CD4-positive, alpha-beta T cell treated with Interleukin-15 for 4 hours (primary cell): ENCODE results near the gene NAA16.
"Not testable (repeated sequence)": the region's sequence is repeated elsewhere in the genome, so short reads cannot be mapped to it uniquely, and the experiment has no call there.

ENCODE experiments used
- DNase-seq: peaks from one replicate; pipeline ENCODE4 v3.0.0-alpha.2; 2020; ENCODE audit warnings: low spot score

NAA16 gene

DNA sequence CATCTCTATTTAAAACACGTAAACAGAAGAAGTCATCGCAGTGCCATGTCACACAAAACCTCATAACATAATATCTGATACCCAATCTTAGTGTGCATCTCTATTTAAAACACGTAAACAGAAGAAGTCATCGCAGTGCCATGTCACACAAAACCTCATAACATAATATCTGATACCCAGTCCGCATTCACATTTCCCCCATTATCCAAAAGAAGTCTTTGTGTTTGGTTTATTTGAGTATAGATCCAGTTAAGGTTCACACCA lies 45.2 kb downstream of the NAA16 start:
- DNase-seq: not testable (repeated sequence)

DNA sequence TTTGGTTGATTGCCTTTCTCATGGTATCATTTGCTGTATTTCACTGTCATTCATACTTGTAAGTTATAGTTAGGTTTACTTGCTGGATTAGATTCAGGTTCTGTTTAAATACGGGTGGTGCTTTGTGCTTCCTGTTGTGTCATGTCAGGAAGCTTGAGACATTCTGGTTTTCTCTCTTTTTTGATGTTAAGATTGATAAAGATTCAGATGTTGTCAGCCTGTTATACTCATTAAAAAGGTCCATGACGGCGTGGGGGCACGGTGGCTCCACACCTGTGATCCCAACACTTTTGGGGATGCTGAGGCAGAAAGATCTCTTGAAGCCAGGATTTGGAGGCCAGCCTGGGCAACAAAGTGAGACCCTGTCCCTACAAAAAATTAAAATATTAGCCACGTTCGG lies 45.7 kb downstream of the NAA16 start:
- DNase-seq: peak; percentile 74

DNA sequence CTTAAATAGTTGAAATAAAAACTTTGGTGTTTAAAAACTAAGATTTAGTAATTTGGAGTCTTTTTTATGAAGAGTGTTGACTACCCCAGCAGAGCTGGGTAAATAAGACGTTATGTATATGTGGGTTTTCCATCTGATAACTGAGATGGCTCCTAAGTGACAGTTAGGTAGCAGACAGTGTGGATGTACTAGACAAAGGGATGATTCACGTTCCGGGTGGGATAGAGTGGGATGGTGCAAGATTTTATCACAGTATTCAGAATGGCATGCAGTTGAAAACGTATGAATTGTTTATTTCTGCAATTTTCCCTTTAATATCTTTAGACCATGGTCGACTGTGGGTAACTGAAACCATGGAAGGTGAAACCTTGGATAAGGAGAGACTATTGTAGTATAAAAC lies 50.4 kb downstream of the NAA16 start:
- DNase-seq: no peak

DNA sequence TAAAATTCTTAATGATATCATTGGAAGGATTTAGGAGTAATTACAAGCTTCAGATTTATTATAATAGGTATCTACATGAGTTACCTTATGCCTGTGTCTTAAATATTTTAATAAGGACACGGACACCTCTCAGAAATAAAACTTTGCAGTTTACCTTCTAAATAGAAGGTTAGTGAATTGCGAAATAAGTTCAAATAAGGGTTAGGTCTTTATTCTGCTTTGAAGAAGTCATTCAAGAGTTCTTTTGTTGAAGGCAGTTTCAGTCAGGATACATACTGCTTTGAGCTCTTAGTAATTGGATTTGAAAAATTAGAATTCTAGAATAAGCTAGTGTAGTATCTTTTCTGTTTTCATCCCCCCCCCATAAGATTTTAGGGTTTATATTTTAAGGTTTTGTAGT lies 53.0 kb downstream of the NAA16 start:
- DNase-seq: no peak

DNA sequence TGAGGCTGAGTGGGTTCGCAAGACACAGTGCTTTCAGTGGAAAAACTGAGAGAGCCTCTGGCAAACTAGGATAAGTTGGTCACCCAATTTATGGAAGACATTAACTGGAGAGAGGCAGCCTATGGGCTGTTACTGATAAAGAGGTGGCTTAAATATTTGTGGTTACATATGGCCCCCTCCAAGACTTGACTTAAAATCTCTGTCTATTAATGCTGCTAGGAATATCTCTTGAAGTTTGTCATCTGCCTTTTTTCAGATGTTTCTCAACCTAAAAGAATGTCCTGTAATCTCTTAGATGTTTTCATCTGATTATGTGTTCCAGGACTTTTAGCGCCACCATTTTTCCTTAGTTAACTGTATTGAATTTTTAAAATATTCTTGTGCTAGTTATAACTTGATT lies 54.6 kb downstream of the NAA16 start:
- no peak for DNase-seq

DNA sequence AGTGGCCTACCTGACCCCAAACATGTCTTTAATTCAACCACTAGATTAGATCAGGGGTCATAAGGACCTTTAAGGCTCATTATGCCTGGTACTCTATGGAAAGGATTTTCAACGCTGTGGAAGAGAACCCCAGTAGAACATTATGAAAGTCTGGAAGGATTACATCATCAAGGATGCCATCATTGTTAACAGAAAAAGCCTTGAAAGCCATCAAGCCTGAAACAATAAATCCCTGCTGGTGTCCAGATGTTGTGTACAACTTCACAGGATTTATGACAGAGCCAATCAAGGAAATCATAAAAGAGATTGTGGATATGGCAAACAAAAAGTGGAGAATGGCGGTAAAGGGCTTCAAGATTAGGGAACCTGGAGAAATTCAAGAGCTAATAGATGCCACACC lies 59.7 kb downstream of the NAA16 start:
- DNase-seq: no peak

DNA sequence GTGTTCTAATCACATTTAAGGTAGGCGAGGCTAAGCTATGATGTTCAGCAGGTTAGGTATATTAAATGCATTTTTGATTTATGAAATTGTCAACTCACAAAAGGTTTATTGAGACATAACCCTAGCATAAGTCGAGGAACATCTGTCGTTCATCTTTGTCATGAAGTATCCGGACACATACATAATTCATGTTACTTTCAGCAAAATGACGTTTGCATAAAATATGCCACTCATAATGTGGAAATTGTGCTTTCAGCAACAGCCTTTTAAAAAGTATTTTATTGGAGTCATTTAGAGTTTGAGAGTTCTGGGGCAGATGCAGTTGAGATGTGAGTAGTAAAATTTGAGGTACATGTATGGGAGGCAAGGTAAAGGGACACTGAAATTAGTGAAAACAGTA lies 66.4 kb downstream of the NAA16 start:
- DNase-seq: no peak

DNA sequence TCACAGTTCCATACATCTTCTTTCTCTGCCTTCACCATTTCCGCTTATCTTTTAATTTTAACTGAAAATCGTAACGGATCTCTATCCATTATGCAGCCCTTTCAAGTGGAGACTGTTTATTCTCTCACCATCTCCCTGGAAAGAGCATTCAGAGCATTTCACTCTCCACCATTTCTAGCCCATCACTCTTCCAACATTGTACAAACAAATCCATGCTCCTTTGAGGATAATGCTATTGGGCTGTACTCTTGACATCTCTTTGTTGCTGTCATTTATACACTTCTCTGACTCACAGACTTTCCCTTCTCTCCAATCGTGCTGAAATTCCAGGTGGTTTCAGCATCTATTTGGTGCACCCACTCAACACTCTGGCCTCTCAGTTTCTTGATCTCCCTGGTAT lies 71.4 kb downstream of the NAA16 start:
- DNase-seq: no peak

DNA sequence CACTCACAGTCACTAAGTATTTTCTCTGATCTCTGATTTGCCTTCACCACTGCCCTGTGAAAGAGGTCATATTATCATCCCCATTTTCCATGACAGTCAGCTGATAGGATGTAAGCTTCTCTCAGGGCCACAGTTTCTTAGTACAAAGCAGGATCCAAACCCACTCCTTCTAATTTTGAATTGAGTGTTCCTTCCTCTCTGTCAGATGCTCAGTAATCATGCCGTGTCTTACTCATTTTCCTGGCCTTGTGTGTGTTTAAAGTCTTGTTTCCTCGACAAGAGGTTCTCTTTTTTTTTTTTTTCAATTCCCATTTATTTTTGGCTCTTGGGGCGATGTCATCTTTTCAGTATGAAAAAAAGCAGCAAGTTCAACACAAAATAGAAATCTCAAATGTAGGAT lies 72.3 kb downstream of the NAA16 start:
- DNase-seq: no peak

DNA sequence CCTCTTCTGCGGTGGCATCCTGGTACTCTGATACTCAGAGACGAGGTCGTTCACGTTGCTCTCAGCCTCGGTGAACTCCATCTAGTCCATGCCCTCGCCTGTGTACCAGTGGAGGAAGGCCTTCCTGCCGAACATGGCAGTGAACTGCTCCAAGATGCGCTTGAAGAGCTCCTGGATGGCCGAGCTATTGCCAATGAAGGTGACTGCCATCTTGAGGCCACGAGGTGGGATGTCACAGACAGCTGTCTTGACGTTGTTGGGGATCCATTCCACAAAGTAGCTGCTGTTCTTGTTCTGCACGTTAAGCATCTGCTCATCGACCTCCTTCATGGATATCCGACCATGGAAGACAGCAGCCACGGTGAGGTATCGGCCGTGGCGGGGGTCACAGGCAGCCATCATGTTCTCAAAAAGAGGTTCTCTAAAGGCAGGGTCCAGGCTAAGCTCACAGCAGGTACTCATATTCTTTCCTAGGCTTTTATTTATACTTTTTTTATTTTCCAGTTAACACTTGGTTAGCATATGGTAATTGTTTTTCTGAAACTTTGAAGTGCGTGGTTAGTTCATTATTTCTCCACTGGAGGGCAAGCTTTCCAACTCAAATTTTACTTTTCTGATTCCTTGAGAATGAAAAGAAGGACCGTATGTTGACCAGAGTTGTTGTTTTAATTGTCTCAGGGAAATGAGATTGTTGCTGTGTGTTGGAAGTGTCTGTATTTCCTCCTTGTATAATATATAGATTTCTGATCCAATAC lies 73.9 kb downstream of the NAA16 start:
- DNase-seq: peak; percentile 10

DNA sequence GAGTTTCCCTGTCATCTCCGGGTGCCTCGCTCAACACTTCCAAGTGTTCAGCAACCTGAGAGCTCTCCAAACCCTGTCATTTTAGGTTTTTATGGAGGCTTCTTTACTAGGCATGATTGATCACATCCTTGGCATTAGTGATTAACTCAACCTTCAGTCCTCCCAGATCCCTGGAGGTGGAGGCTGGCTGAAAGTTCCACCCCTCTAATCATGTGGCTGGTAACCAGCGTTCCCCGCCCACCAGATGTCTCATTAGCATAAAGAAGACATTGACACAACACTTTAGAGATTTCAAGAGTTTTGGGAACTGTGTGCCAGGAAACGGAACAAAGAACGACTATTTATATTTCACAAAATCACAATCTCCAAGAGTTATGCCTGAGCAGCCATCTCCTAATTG lies 75.1 kb downstream of the NAA16 start:
- DNase-seq: no peak

DNA sequence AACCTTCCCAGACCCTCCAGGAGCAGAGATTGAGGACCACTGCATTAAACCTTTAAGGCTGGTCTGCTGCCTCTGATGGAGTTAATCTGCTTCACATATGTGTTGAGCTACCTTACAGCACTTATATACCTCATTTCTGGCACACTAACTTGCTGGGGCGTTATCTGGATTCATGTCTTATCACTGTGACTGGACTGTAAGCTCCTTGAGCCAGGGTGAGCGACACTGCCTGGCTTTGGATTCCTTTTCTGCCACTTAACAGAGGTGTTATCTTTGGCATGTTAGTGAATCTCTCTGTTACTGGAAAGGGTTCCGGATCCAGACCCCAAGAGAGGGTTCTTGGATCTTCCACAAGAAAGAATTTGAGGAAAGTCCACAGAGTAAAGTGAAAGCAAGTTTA lies 76.5 kb downstream of the NAA16 start:
- DNase-seq: no peak

DNA sequence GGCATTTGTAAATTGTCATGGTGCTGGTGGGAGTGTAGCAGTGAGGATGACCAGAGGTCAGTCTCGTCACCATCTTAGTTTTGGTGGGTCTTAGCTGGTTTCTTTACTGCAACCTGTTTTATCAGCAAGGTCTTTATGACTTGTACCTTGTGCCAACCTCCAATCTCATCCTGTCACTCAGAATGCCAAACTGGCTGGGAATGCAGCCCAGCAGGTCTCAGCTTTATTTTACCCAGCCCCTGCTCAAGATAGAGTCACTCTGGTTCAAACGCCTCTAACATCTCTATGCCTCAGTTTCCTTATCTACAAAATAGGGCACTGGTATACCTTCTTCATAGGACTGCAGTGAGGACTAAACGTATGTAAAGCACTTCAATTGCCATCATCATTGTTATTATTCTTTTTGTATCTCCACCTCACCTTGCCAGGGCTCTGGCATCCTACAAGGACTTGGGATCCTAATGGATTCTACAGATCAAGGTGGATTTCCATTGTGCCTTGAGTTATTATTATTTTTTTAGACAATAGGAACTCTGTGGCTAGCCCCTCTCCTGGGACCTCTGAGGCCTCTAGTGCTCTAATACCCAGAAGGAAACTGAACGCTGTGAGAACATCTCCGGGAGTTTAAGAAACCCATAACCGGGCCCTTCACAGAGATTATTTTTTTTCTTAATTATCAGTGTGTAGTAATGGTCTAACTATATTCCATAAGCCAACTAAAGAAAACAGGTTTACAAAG lies 77.2 kb downstream of the NAA16 start:
- DNase-seq: no peak

DNA sequence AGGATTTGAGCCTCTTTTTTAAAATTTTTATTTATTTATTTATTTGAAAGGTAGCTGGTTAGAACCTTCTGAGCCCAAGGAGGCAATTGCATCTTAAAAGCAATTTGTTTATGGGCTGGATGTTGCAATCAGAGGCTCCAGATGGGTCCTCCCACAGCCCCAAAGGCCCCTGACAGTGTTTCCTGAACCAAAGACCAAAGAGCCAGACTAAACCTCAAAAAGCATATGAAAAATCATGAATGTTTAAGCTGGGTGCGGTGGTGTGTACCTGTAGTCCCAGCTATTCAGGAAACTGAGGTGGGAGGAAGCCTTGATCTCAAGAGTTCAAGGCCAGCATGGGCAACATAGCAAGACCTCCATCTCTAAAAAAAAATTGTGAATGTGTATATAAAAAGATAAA lies 78.5 kb downstream of the NAA16 start:
- DNase-seq: no peak

DNA sequence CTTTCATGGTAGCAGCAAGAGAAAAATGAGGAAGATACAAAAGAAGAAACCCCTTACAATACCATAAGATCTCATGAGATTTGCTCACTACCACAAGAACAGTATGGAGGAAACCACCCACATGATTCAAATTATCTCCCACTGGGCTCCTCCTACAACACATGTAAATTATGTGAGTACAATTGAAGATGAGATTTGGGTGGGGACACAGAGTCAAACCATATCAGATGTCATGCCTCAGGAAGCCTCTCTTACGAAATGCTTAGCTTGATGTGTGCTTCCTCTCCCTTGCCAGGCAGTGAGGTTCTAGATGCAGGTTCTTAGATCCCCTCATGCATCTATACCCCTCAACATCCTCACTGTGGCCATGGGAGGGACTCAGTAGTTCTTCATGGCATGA lies 83.1 kb downstream of the NAA16 start:
- no peak for DNase-seq

DNA sequence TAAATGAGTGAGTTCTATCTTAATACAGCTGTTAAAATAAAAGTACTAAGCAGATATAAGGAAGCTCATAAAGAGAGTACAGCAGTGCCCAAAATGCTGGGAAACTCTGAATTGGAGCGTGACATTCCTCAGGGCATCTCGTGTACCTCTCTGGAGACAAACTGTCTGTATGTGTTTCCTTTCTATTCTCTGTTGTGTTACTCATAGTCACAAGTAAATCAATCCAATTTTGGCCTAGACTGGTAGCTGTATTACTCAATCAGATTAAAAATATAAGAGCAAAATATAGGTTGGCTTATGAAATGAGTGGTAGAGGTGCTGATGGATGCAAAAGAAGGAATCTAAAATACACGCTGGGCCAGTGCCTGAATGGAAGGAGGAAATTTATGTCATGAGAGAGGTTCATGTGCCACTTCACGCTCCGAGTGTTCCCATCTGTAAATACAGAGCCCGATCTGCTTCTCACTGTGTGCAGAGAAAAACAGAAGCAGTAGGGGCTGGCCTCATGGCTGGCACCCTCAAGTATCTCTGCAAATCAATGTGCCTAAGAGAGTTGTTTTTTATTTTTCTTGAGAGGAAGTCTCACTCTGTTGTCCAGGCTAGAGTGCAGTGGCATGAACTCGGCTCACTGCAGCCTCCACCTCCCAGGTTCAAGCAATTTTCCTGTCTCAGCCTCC lies 87.6 kb downstream of the NAA16 start:
- no peak for DNase-seq

DNA sequence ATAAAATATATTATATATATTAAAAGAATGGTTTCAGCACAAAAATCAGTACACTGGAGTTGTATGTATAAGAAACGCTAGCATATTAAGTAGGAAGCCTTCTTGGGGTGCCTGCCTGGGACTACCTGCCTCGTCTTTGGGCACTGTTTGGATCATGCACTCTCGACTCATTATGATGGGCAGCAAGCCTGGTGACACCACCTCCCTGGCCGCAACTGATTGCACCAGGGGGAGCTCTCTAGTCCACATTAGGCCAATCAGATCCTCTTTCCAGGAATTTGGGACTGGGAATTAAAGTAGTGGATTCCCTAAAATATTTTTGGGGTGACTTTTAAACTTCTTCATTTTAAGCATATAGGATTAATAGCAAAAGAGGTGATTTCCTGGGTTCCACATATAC lies 90.3 kb downstream of the NAA16 start:
- no peak for DNase-seq

DNA sequence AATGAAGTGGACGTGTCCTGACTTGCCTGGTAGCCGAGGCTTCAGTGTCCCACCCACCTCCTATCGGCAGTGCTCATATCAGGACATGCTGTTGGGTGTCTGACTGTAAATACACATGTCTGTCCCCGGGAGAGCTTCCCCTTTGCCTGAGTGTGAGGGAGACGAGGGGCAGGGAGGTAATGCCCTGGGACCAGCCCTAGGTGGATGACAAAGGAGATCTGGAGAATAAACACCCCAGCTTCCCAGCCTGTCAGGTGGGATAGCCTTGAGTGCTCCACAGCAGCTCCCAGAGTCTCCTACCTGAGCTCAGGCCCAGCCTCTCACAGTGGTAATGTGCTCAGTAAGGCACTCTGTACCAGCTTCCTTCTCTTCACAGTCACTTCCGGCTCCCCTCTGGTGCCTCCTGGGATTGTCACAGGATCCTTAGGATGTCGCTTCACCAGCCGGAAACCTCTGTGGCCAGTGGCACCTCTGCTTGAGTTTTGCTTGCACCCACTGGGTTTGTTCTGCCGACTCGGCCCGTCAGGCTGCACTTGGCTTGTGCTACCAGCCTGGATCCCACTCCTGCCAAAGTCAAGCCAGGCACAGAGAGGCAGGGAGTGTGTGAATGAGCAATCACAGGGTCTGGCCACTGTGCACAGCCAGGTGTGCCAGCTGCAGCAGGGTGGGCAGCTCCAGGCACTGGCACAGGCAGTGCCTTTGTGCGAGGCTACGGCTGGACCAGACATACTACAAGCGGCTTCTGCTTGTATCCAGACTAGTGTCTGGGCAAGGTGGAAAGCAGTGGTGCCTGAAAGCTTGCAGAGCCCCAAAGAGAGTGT lies 91.8 kb downstream of the NAA16 start:
- DNase-seq: no peak

DNA sequence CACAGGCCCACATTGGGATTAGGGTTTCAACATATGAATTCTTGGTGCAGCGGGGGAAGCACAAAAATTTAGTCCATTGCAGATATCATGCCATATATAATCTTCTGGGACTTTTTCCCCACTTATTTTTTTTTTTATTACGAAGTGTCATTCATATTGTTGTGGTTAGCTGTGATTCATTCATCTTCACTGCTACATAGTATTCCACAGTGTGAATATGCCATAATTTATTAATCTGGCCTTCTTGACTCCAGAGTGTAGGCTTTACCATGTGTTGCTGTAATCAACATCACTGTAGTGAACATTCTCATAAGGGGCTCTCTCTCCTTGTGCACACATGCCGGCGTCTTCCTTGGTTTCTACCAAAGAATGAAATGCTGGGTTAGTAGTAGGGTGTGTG lies 92.9 kb downstream of the NAA16 start:
- no peak for DNase-seq

DNA sequence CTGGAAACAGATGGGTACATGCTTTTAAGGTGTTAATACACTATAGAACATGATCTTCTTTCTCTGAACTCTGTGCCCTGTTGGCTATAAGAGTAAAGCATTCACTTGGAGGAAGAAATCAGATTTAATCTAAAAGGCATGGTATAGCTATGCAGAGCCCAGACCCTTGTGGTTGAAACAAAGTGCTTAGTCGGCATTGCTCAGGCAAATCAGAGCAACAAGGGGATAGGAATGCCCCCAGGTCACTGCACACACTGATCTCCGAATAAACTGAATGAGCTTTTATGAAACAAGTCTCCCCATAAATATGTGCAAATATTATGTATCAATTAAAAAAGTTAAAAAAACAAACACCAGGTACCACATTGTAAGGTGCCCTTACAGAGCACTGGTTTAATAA lies 94.3 kb downstream of the NAA16 start:
- DNase-seq: no peak

DNA sequence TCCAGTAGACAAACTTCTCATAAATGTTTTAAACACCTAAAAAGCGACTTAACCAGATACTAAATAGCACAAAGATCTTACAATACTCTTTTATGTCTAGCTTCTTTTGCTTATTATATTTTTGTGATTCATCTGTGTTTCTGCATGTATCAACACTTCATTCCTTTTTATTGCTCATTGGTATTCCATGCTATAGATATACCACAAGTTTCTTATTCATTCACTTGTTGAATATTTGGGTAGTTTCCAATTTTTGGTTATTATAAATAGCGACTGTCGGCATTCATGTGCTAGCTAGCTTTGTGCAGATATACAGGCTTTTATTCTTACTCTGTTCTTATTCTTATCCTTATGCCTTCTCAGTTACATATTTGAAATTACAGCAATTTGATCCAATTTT lies 96.3 kb downstream of the NAA16 start:
- DNase-seq: no peak

DNA sequence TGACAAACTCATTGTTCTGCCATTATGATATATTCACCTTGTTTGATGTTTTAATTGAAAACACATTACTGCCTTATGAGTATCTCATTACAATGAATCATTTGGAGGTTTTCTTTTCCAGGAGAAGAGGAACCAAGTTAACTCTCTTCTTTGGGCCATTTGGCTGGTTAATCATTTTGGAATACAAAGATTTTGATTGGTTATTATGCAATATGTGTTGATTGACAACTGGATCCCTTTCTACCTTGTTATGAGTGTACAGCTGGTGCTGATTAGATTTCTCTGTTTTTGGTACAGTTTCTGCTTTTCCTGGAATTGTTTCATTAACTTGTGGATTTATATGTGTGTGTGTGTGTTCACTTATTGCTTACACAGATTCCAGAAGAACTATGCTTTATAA lies 97.1 kb downstream of the NAA16 start:
- no peak for DNase-seq

DNA sequence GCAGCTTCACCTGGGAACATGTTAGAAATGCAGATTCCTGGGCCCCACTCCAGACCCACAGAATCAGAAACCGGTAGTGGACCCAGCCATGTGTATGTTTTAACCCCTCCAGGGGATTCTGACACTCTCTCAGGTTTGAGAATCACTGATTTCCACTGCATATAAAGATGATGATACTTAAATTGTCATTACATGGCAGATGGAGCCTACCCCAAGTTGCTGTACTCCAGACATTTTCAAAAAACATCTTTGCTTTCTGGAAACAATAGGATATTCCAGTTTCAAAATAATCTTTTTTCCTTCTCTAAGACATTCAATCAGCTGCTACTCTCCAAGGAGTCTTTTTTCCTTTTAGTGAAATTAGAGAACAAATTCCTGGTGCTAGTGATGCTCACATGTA lies 97.7 kb downstream of the NAA16 start:
- no peak for DNase-seq
